ENCODE measurements around the gene PLCB1.

The PLCB1 gene

DNA sequence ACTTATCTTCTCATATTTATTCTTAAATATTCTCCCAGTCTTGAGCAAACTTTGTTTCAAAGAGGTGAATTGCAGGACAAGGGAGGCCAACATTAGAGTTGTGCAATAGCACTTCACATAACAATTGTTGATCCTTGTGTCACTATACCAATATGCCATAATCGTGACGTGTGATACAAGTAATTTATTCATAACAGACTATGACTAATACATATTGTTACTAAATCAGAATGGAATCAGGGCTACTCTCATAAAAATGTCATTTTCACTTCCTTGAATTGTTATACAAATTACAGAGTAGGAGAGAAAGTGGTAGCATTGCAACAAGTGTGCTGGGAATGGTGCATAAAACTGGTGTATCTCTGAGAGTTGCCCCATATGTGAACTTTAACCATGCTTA, 37.2 kb upstream of the PLCB1 start:
- TF ChIP-seq SIN3A (IDR thresholded peaks at IDR 0.05; ENCODE audit: borderline replicate concordance, insufficient read depth, low read length) (no peak), TAF1 (IDR thresholded peaks at IDR 0.05; ENCODE audit: borderline replicate concordance, insufficient read depth, low read length) (no peak), POLR2AphosphoS5 (IDR thresholded peaks at IDR 0.05; ENCODE audit: low read depth, low read length) (no peak), FOXP2 (optimal IDR thresholded peaks at IDR 0.05; ENCODE audit: borderline replicate concordance, extremely low read depth, extremely low read length, insufficient read depth) (no peak)
- TF ChIP-seq, protein P1, sequence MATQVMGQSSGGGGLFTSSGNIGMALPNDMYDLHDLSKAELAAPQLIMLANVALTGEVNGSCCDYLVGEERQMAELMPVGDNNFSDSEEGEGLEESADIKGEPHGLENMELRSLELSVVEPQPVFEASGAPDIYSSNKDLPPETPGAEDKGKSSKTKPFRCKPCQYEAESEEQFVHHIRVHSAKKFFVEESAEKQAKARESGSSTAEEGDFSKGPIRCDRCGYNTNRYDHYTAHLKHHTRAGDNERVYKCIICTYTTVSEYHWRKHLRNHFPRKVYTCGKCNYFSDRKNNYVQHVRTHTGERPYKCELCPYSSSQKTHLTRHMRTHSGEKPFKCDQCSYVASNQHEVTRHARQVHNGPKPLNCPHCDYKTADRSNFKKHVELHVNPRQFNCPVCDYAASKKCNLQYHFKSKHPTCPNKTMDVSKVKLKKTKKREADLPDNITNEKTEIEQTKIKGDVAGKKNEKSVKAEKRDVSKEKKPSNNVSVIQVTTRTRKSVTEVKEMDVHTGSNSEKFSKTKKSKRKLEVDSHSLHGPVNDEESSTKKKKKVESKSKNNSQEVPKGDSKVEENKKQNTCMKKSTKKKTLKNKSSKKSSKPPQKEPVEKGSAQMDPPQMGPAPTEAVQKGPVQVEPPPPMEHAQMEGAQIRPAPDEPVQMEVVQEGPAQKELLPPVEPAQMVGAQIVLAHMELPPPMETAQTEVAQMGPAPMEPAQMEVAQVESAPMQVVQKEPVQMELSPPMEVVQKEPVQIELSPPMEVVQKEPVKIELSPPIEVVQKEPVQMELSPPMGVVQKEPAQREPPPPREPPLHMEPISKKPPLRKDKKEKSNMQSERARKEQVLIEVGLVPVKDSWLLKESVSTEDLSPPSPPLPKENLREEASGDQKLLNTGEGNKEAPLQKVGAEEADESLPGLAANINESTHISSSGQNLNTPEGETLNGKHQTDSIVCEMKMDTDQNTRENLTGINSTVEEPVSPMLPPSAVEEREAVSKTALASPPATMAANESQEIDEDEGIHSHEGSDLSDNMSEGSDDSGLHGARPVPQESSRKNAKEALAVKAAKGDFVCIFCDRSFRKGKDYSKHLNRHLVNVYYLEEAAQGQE (IDR thresholded peaks at IDR 0.05; ENCODE audit: insufficient read depth in 1 of 2, low read depth in 2 of 2, low read length in 2 of 2): no peak

DNA sequence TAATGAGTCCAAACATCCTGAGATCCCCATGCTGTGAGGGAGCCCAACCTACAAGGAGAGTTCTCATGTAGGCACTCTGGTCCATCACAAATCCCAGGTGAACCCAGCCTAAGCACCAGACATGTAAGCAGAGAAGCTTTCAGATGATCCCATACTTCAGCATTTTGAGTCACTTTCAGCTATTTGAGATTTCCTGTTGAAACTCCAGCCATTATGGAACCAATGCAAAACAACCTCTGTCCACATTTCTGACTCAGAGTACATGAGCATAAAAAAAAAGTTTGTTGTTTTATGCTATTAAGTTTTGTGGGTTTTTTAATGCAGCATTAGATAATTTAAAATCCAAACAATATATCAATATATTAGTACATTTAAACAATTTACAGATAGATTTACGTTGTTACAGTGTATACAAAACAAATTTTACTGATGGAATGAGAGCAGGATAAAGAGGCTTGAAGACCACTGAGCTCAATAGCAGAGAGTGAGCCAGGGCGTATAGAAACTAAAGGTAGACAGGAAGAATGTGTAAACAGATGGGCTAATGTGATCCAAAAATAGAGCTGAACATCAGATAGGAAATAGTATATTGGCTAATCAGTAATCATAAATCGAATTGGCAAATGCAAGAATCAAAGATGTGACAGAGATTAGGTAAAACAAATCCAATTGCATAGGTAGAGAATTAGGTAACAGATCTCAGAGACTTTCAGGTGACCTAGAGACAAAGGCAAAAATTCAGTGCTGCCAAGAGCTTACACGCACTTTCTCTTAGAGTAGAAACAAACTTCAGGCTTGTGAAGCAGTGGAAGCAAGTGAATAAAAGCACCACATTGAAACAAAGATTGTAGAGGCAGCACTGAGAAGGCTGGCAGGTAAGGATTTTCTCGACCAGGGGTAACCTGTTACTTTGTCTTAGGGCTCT, 36.2 kb upstream of the PLCB1 start:
- TF ChIP-seq POLR2AphosphoS5 (IDR thresholded peaks at IDR 0.05; ENCODE audit: low read depth, low read length): no peak
- TF ChIP-seq, protein P1 (IDR thresholded peaks at IDR 0.05; ENCODE audit: insufficient read depth in 1 of 2, low read depth in 2 of 2, low read length in 2 of 2): no peak
- no peak for TF ChIP-seq SIN3A (IDR thresholded peaks at IDR 0.05; ENCODE audit: borderline replicate concordance, insufficient read depth, low read length)
- no peak for TF ChIP-seq FOXP2 (optimal IDR thresholded peaks at IDR 0.05; ENCODE audit: borderline replicate concordance, extremely low read depth, extremely low read length, insufficient read depth)
- TF ChIP-seq TAF1 (IDR thresholded peaks at IDR 0.05; ENCODE audit: borderline replicate concordance, insufficient read depth, low read length): no peak

DNA sequence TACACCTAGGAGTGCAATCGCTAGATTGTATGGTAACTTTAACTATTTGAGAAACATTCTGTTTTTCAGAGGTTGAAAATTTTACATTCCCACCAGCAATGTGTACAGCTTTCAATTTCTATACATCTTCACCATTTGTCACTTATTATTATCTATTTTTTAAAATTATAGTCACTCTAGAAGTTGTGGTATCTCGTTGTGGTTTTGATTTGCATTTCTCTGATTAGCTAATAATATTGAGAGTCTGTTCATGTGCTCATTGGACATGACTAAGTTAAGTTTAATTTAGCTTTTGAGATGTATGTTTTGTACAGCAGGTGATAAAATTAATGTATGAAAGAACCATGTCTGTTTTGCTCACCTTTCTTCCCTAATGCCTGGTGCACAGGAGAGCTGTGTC, 34.8 kb upstream of the PLCB1 start:
- TF ChIP-seq FOXP2 (optimal IDR thresholded peaks at IDR 0.05; ENCODE audit: borderline replicate concordance, extremely low read depth, extremely low read length, insufficient read depth) (no peak), POLR2AphosphoS5 (IDR thresholded peaks at IDR 0.05; ENCODE audit: low read depth, low read length) (no peak), TAF1 (IDR thresholded peaks at IDR 0.05; ENCODE audit: borderline replicate concordance, insufficient read depth, low read length) (no peak), SIN3A (IDR thresholded peaks at IDR 0.05; ENCODE audit: borderline replicate concordance, insufficient read depth, low read length) (no peak)
- TF ChIP-seq, protein P1 (IDR thresholded peaks at IDR 0.05; ENCODE audit: insufficient read depth in 1 of 2, low read depth in 2 of 2, low read length in 2 of 2): no peak

DNA sequence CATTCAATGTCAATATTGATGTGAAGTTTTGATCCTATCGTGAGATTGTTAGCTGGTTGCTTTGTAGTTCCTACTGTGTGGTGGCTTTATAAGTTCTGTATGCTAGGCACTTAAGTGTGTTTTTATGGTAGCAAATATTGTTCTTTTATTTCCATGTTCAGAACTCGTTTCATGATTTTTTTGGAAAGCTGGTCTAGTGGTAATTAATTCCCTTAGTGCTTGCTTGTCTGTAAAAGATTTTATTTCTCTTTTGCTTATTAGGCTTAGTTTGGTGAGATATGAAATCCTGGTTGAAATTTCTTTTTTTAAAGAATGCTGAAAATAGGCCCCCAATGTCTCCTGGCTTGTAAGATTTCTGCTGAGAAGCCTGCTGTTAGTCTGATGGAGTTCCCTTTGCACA, 27.8 kb upstream of the PLCB1 start:
- TF ChIP-seq POLR2AphosphoS5 (IDR thresholded peaks at IDR 0.05; ENCODE audit: low read depth, low read length): no peak
- TF ChIP-seq, protein P1 (IDR thresholded peaks at IDR 0.05; ENCODE audit: insufficient read depth in 1 of 2, low read depth in 2 of 2, low read length in 2 of 2): no peak
- TF ChIP-seq FOXP2 (optimal IDR thresholded peaks at IDR 0.05; ENCODE audit: borderline replicate concordance, extremely low read depth, extremely low read length, insufficient read depth): no peak
- TF ChIP-seq TAF1 (IDR thresholded peaks at IDR 0.05; ENCODE audit: borderline replicate concordance, insufficient read depth, low read length): no peak
- no peak for TF ChIP-seq SIN3A (IDR thresholded peaks at IDR 0.05; ENCODE audit: borderline replicate concordance, insufficient read depth, low read length)
